Activated CD4-positive, alpha-beta T cell treated with anti-CD3 and anti-CD28 coated beads, Interleukin-2, Interleukin-6, amounts not matched to agents 100 ng/mL and 50 ng/mL, durations not matched to agents 16 hours and 8 hours (primary cell): ENCODE results near the gene TTLL12.

Experiments
- DNase-seq: peaks from one replicate; pipeline ENCODE4 v3.0.0-alpha.2; 2020

TTLL12 gene

DNA sequence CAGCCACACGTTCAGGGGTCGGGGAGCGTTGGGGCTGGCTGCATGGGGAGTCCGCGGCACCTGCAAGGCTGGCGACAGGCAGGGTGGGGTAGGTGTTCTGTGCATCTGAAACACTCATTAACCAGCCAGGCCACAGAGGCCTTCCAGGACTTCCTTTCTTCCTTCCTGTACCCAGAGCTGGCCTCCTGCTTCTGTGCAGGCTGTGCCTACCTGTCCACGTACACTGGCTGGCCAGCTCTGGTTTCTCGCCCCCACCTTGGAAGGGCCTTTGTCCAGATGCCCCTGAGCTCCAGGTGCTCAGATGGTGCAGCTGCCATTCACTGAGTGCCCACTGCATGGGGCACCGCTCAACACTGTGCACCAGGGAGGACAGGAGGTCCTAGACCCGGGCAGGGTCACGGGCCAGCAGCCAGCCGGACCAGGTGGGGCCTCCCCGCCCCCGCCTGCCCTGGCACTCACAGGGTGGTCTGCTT is 15.9 kb downstream of the TTLL12 start:
- no peak for DNase-seq

GRCh38 chr22:43170131-43170480 is 16.8 kb downstream of the TTLL12 start:
- no peak for DNase-seq

DNA sequence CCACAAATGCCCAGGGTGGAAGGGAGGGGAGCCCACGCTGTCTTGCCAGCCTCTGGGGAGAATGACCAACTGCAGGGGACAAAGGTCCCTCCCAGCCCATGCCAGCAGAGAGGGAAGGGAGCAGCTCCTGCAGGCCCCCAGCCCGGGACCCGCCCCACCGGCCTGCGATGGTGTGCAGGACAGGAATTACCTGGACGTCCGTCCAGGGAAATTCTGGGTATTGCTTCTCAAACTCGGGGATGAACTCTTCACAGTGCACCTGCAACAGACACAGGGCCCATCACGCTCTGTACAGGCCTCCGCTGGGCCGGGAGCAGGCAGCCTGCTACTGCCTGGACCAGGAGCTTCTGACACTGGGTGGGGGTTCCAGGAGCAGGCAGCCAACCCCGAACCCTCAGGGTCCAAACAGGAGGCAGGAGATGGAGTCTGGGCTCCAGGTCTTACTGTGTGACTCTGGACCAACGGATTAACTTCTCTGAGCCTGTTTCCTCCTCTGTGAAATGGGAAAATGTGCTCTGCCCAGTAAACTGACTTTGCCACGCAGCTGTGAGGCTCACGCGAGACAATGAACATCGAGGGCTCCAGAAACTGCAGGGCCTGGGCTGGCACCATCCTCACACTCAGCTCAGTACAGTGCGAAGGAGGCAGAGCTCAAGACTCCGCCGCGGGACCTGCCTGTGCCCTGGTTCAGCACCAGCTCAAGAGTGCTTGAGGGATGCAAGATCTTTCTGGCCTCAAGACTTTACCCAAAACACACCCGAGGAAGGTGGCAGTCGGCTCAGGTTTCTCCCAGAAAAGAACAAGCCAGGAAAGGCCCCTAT is 17.4 kb downstream of the TTLL12 start:
- no peak for DNase-seq

GRCh38 chr22:43168471-43169309 is 18.2 kb downstream of the TTLL12 start:
- no peak for DNase-seq

DNA sequence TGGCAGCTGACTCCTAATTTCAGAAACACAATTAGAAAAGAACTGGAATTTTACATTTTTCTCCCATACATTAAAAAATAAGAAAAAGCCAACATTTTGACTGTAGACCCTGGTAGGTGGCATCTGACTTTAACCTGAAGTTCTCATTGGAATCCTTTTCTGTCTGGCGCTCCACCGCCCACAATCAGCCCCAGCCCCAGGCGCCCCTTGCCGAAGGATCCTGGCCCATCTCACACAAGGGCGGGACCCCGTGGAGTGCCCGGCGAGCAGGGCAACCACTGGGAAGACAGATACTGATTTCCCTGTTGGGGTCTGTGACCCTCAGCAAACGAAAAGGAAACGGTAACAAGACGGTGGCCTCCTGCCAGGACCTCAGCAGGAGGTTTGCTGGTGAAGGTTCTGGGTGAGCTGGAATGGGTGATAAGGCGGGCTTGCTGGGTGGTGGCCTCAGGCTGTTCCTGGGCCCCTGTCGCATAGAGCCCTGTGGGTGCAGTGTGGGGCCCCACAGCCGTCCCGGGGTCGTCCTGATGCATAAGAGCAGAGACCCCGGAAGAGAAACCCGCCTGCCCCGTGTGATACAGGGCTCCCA is 19.8 kb downstream of the TTLL12 start:
- DNase-seq: no peak

DNA sequence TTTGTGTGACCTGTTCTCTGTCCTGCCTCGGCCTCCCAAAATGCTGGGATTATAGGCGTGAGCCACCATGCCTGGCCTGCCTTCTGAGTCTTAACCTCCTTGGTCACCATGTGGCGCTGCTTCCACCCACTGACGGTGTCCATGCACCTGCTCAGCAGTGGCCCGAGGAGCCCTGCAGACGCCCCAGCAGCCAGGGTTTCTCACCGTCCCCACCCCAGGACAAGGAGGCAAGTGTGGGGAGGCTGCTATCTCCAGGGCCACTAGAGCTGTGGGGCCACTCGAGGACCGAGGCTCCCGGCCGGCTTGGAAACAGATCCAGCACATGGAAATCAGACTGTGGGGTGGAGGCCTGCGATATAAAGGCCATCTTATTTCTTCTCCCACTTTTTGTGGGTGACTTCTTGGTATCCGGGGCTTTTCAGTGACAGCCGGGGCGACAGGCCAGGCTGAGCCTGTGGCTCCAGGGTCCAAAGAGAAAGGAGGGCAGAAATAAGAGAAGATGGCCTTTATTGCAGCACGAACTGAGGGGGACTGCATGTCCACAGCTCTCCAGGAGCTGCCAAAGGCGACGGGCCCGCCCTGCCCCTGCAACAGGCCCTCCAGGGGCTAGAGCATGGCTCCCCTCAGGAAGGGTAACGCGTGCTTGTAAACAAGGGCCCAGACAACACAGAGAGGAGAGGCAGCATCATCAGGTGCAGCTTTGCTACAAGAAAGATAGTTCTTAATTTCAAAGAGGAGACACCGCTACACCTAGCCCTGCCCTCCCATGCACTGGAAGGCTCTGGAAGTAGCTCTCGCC is 20.6 kb downstream of the TTLL12 start:
- no peak for DNase-seq

DNA sequence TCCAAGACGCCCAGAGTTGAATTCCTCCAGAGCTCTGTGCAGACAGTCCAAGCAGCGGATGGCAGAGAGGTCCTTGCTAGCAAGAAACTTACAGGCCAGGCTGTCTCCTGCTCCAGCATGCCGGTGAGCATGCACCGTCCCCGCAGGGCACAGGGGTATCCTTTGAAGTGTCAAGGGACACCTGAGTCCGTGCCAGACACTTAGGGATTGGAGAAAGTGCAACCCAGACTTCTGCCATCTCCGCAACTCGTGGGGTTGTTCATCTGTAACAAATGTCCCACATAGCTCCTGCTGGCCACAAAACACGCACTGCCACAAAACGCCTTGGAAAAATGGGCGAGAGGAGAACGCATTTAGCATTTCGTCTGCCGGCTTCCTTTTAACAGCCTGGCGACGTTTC is 22.3 kb downstream of the TTLL12 start:
- DNase-seq: no peak

- no peak for DNase-seq
Observed at GRCh38 chr22:43163241-43163795, 23.6 kb downstream of the TTLL12 start.

GRCh38 chr22:43162412-43163150 is 24.4 kb downstream of the TTLL12 start:
- DNase-seq: no peak

GRCh38 chr22:43160497-43161126 is 26.3 kb downstream of the TTLL12 start:
- DNase-seq: no peak

GRCh38 chr22:43159484-43160178 is 27.3 kb downstream of the TTLL12 start:
- no peak for DNase-seq

- no peak for DNase-seq
Observed at GRCh38 chr22:43158778-43159483, 28.0 kb downstream of the TTLL12 start.

DNA sequence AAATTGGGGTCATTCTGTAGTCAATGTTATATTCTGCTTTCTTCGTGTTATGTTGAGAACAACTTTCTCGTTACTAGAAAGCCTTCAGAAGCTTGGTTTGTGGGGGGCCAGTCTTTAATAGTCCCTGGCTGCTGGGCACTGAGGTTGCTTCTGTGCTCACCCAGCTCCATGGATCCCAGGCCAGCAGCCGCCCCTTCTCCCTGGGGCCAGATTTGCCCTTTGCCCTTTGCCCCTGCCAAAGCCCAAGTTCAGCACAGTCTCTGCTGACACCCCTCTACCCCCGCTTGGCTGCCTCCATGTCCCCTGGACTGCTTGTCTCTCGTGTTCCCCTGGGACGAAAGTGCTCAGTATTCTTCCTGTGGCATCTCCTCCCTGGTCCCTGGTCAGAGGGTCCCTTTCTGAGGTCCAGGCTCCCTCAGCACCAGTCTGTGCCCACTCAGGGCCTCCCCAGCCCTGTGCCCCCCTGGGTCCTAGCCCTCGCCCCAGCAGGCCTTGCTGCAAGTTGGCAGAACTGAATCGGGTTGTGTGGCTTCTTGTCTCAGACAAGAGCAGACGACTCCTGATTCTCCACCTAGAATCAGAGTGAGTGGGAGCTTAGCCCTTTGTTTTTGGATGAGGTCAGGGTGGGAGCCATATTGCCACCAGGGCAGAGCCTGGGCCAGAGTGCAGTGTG is 28.9 kb downstream of the TTLL12 start:
- no peak for DNase-seq

GRCh38 chr22:43156413-43156812 is 30.5 kb downstream of the TTLL12 start:
- no peak for DNase-seq

DNA sequence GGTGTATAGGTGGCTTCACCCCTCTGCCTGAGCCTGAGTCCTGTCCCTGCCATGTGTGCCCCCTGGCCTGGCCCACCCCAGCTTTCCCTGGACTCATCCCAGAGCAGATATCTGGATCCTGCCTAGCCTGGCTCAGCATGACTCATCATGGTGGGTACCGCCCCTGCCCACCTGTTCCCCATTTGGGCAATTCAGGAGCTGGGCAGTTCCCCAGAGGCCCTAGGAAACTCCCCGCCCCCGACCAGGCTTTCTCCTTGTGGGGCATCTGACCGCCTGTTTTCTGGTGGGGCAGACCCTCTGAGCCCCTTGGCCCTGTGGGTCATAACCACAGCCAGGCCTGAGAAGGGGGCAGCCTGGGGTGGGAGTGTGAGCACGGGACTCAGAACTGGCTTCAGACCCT is 31.1 kb downstream of the TTLL12 start:
- no peak for DNase-seq

GRCh38 chr22:43154887-43155536 is 31.9 kb downstream of the TTLL12 start:
- DNase-seq: no peak

DNA sequence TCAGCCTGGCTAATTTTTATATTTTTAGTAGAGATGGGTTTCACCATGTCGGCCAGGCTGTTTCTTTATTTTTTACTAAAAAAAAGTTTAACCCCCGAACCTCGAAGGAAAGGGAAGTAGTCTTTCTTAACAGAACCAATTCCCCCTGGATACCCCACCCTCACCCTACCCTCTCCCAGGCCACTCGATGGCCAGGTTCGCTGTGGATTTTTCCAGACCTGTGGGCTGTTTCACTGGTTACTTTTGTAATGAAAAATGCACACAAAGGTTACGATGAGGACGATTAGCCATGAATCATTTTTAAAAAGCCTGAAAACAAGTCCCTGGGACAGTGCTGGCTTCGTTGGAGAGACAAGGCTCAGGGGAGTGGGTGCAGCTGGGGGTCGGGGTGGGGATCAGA is 33.0 kb downstream of the TTLL12 start:
- no peak for DNase-seq

DNA sequence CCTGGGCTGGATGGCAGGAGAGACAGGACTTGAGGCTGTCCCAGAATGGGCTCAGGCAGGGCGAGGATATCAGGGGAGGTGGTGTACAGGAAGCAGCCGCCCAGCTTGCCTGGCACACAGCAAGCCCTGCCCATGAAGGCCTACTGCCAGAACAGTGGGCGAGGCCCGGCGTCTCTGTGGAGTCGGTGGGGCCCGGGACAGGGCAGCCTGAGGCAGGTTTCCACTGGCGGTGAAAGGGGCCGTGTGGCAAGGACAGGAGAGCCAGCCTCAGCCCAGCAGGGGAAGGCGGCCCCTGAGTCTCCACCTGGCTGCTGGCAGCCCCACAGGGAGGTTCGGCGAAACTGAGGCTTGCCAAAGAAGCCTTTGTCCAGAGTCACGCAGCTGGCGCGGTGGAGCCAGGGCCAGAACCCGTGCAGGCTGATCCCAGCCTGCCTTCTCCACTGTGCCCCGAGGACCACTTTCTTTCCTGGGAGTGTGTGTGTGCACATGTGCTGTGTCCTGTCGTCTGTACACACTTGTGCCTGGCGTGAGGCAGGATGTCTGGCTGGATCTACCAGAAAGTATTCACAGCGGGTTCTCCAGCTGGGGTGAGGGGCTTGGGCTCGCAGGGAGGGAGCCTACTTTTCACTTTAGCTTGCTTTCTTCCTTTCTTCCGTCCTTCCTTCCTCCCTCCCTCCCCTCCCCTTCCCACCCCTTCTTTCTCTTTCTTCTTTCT is 34.4 kb downstream of the TTLL12 start:
- DNase-seq: peak; percentile 71
